Middle frontal gyrus (tissue), 1 donor: Measurements from ENCODE around the gene MRPS27.
"Not testable (repeated sequence)": the region's sequence is repeated elsewhere in the genome, so short reads cannot be mapped to it uniquely, and the experiment has no call there.

Source experiments
- DNase-seq: peaks from one replicate; pipeline ENCODE4 v3.0.0-alpha.2; 2015; ENCODE audit warnings: low spot score; ENCODE audit errors: extremely low spot score

The MRPS27 gene

GRCh38 chr5:72325566-72326305 lies 5.7 kb upstream of the MRPS27 start:
- peak; percentile 42 for DNase-seq

- DNase-seq: no peak
Observed at GRCh38 chr5:72324189-72324825, 4.3 kb upstream of the MRPS27 start.

- not testable (repeated sequence) for DNase-seq
Observed at GRCh38 chr5:72319435-72319975, 535 bp downstream of the MRPS27 start.

- DNase-seq: no peak
Observed at GRCh38 chr5:72314571-72315172, 5.4 kb downstream of the MRPS27 start.

GRCh38 chr5:72313141-72313540 lies 6.9 kb downstream of the MRPS27 start:
- no peak for DNase-seq

- no peak for DNase-seq
Observed at GRCh38 chr5:72308853-72309191, 11.2 kb downstream of the MRPS27 start.

GRCh38 chr5:72307968-72308852 lies 11.8 kb downstream of the MRPS27 start:
- peak; percentile 95 for DNase-seq

- no peak for DNase-seq
Observed at GRCh38 chr5:72307573-72307967, 12.5 kb downstream of the MRPS27 start.

GRCh38 chr5:72305194-72306142 lies 14.6 kb downstream of the MRPS27 start:
- DNase-seq: no peak

- DNase-seq: no peak
Observed at GRCh38 chr5:72302171-72302570, 17.9 kb downstream of the MRPS27 start.

- peak; percentile 33 for DNase-seq
Observed at GRCh38 chr5:72301557-72301956, 18.5 kb downstream of the MRPS27 start.

- no peak for DNase-seq
Observed at GRCh38 chr5:72300590-72301339, 19.3 kb downstream of the MRPS27 start.

GRCh38 chr5:72298711-72299110 lies 21.3 kb downstream of the MRPS27 start:
- DNase-seq: no peak

GRCh38 chr5:72298136-72298535 lies 21.9 kb downstream of the MRPS27 start:
- DNase-seq: not testable (repeated sequence)

GRCh38 chr5:72296256-72296655 lies 23.8 kb downstream of the MRPS27 start:
- DNase-seq: no peak

GRCh38 chr5:72295539-72295938 lies 24.5 kb downstream of the MRPS27 start:
- no peak for DNase-seq

- no peak for DNase-seq
Observed at GRCh38 chr5:72294473-72294872, 25.6 kb downstream of the MRPS27 start.

- no peak for DNase-seq
Observed at GRCh38 chr5:72293495-72294055, 26.5 kb downstream of the MRPS27 start.

GRCh38 chr5:72292411-72292810 lies 27.6 kb downstream of the MRPS27 start:
- DNase-seq: no peak
